NK-92 treated with Interleukin-12 subunit alpha and Interleukin-12 subunit beta, amount 100 ng/mL, for 24 hours (cell line): ENCODE measurements around the gene SLC2A6.
"Not testable (repeated sequence)": the region's sequence is repeated elsewhere in the genome, so short reads cannot be mapped to it uniquely, and the experiment has no call there.

Experiments used
- DNase-seq: peaks from one replicate; lab custom pipeline; 2025; lab: John Stamatoyannopoulos, UW

Gene SLC2A6

DNA sequence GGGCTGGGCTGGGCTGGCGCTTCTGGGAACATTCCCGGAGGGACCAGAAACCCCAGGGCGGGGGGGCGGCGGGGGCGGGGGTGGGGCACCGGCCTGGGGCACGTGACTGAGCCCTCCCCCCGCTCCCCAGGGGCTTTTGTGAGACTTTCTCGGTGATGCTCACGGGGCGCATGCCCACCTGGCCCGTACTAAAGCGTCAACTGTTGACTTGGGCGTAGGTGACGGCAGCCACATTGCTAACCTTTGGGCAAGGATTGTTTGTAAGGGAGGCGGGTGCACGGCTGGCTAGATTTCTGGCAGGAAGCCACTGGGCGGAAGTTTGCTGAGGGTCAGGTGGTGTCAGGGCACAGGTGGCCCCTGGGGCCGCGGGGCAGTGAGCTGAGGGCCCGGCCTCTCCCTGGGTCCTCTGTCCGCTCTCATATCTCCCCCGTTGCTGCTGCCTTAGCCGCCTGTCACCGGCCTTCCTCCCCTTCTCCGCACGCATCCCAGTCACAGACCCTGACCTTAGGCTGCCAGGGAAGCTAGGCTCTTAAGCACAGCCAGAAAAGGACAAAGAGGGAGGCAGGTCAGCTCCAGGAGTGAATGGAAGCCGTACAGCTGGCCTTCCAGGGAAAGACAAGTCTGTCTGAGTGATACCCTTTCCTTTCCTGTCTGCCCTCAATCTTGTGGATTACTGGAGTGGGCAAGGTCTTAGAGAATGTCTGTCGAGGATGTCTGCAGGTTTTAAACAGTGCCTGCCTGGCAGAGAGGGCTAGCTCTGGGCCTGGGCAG lies 18.3 kb downstream of the SLC2A6 start:
- DNase-seq: no peak

DNA sequence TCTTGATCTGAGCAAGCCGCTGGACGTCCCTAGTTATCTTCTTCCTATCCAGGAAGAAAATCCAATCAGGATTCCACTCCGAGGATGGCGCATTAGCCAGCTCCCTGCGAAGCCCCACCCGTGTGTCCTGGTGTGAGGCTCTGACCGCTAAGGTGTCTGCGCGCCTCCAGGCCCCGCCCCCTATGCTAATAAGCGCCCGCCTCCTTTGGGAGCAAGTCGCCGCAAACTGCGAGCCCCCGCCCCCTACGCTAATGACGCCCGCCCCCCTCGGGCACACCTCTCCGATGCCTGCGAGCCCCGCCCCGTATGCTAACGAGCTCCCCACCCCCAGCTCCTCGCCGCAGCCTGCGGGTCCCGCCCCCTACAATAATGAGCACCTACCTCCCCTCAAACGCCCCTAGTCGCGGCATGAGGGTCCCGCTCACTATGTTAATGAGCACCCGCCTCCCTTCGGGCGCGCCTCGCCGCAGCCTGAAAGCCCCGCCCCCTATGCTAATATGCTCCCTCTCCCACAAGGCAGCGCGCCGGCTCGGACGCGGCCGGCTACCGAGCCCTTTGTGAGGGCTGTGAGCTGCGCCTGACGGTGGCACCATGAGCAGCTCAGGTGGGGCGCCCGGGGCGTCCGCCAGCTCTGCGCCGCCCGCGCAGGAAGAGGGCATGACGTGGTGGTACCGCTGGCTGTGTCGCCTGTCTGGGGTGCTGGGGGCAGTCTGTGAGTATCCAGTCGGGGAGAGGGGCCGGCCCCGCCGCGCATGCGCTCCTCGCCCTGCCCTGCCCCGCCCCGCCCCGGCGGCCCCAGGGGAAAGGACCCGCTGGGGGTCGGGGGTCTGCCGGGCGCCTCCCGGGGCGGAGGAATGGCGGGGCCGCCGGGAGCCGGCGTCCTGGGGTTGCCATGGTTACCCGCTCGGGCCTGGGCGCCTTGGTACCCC lies 19.2 kb downstream of the SLC2A6 start, which contains the start of gene CACFD1:
Gene CACFD1, plus strand, starts transcription at position 503 of the 929 bp plus-strand sequence. Its CDS starts 89 bp downstream, at position 592.
- peak; percentile 90 for DNase-seq

DNA sequence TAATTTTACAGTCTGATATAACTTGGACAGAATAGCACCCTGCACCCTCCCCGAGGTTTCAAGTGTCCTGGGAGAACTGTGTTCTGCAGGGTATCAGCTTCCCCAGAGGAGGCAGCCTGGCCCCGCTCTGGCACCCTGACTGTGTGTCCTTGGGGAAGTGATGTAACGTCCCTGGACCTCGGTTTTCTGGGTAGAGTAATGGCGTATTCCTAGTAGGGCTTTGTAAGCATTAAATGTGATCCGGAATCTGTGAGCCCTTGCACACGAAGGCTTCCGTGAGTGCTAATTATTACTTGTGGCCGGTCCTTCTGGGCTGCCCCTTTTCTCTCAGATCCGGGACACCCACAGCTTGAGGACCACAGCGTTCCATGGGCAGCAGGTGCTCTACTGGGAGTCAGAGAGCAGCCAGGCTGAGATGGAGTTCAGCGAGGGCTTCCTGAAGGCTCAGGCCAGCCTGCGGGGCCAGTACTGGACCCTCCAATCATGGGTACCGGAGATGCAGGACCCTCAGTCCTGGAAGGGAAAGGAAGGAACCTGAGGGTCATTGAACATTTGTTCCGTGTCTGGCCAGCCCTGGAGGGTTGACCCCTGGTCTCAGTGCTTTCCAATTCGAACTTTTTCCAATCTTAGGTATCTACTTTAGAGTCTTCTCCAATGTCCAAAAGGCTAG lies 20.1 kb downstream of the SLC2A6 start:
- no peak for DNase-seq

DNA sequence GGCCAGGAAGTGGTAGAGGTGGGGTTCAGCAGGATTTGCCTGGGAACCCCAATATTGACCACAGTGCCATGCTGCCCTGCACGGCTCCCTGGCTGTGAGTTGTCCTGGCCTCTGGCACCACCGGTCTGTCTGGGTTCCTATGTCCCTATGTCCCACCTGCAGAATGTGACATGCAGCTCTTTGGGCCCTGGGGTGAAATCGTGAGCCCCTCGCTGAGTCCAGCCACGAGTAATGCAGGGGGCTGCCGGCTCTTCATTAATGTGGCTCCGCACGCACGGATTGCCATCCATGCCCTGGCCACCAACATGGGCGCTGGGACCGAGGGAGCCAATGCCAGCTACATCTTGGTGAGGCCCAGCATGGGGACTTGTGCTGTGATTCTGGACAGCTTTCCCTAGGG lies 21.2 kb downstream of the SLC2A6 start:
- DNase-seq: no peak

DNA sequence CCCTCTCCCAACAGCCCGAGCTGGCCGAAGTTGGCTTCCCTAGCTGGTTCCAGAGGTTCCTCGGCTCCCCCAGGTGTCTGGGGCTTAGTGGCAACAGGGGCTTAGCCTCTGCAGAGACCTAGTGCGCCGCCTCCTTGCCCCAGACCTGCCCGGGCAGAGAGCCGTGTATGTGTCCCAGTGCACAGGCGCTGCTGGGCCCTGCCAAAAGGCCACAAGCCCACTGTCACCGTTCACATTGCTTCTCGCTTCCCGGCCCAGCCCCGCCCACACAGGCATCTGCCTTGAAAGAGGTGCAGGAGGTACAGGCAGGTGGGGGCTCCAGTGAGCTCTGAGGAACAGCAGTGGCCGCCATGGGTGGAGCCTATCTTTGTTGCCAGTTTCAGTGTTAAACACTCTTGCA lies 21.7 kb downstream of the SLC2A6 start:
- no peak for DNase-seq

DNA sequence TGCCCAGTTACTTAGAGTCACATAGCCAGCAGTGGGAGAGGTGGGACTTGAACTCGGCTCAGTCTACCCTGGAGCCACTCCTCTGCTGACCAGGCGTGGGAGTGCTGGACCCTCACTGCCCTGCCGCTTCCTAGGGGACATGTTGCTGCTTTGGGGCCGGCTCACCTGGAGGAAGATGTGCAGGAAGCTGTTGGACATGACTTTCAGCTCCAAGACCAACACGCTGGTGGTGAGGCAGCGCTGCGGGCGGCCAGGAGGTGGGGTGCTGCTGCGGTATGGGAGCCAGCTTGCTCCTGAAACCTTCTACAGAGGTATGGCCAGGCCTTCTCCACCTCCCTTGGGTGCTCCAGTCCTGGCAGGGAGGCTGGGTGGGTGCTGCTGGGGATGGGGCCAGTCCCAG lies 22.5 kb downstream of the SLC2A6 start:
- no peak for DNase-seq

DNA sequence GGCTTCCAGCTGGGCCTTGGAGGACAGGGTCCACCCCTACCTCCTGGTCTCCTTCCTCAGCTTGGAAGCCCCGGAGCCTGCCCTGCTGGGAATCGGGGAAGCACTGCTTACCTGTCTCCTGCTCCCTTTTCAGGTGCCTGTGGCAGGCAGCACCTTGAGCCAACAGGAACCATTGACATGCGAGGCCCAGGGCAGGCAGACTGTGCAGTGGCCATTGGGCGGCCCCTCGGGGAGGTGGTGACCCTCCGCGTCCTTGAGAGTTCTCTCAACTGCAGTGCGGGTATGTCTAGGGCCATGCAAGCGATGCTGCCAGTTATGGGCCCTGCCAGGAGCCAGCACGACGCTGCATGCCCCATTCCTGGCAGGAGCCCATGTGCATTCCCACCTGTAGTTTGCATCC lies 23.0 kb downstream of the SLC2A6 start:
- DNase-seq: no peak

DNA sequence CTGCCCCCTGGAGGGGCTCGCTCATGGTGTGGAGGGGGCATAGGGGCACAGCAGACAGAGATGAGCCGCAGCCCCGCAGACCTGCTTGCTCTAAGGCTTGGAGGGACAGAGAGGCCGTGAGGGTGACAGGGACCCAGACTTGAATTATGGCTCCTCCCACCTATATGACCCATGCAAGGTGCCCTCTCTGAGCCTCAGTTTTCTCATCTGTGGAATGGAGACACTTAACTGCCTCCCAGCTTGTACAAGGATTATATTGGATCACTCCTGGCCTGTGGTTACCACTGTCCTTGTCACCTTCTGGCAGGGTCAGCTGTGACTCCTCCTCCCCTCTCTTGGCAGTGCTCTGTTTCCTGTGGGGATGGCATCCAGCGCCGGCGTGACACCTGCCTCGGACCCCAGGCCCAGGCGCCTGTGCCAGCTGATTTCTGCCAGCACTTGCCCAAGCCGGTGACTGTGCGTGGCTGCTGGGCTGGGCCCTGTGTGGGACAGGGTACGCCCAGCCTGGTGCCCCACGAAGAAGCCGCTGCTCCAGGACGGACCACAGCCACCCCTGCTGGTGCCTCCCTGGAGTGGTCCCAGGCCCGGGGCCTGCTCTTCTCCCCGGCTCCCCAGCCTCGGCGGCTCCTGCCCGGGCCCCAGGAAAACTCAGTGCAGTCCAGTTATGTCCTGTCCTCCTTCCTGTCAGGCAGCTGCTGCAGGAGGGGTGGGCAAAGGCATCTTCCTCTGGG lies 23.8 kb downstream of the SLC2A6 start:
- no peak for DNase-seq

DNA sequence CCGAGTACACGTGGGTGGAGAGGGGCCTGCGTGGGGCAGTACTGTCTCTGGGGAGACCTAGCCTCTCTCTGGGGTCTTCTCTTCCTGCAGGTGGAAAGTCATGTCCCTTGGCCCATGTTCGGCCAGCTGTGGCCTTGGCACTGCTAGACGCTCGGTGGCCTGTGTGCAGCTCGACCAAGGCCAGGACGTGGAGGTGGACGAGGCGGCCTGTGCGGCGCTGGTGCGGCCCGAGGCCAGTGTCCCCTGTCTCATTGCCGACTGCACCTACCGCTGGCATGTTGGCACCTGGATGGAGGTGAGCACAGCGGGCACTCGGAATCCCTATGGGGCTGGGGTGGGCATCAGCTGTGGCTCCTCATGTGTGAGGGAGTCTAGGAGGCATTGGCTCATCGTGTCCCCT lies 24.6 kb downstream of the SLC2A6 start:
- DNase-seq: no peak

DNA sequence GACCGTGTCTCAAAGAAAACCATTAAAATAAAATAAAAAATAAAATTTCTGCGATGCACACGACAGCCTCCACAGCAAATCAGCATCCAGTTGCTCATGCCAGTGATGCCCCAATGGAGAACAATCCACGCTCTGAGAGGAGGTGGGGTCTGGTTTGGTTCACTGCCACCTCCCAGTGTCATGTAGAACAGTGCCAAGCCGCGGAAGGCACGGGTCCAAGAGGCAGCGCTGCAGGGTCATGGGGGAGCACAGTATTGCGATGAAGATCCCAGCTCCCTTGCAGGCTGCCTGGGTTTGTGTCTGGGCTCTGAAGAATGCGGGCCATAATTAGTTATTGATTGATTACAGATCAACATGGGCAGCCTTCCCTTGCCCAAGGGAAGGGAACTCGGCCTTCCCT lies 25.2 kb downstream of the SLC2A6 start:
- DNase-seq: no peak

DNA sequence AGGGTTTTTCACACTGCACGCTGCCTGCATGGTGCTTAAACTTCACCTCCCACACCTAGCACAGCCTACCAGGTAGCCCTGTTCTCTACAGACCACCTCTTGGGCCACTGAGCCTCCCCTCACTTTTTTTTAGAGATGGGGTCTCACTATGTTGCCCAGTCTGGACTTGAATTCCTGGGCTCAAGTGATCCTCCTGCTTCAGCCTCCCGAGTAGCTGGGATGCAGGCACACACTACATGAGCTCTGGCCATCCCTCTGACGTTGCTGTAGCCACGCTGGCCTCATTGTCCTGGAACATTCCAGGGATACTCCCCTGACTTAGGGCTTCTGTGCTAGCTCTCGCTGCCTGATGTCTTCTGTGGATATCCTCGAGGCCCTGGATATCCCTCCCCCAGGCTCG lies 26.3 kb downstream of the SLC2A6 start:
- no peak for DNase-seq

DNA sequence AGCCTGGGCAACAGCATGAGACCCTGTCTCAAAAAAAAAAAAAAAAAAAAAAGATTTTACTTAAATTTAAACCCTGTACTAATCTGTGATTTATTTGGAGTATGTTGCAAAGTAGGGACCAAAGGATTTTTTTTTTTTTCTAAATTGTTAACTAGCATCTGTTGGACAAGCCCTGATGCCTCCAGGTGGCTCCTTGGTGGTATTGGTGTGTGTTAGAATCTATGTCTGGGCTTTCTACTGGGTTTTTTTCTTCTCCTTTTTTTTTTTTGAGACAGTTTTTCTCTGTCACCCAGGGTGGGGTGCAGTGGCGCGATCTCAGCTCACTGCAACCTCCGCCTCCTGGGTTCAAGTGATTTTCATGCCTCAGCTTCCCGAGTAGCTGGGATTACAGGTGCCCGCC lies 27.0 kb downstream of the SLC2A6 start:
- not testable (repeated sequence) for DNase-seq

DNA sequence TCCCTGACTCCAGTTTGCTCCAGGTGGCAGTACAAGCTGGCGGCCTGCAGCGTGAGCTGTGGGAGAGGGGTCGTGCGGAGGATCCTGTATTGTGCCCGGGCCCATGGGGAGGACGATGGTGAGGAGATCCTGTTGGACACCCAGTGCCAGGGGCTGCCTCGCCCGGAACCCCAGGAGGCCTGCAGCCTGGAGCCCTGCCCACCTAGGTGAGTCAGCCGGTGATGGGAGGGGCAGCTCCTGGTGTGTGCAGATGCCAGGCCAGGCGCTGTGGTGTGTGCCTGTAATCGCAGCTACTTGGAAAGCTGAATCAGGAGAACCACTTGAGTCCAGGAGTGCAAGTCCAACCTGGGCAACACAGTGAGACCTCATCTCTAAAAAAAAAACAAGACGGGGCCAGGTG lies 29.1 kb downstream of the SLC2A6 start:
- DNase-seq: no peak

DNA sequence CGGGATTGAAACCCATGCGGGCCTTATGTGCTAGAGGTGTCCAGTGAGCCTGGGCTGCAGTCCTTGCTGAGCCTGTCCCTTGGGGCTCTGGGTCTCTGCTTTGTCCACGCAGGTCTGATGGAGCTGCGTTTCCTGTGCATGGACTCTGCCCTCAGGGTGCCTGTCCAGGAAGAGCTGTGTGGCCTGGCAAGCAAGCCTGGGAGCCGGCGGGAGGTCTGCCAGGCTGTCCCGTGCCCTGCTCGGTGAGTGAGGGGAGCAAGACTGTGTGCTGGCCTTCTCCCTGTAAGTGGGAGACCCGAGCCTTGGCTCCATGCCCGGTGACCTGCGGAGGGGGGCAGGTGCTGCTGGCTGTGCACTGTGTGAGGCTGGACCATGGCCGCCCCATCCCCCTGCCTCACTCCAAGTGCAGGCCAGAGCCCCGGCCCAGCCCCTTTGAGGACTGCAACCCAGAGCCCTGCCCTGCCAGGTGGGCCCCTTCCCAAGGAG lies 30.4 kb downstream of the SLC2A6 start:
- no peak for DNase-seq

DNA sequence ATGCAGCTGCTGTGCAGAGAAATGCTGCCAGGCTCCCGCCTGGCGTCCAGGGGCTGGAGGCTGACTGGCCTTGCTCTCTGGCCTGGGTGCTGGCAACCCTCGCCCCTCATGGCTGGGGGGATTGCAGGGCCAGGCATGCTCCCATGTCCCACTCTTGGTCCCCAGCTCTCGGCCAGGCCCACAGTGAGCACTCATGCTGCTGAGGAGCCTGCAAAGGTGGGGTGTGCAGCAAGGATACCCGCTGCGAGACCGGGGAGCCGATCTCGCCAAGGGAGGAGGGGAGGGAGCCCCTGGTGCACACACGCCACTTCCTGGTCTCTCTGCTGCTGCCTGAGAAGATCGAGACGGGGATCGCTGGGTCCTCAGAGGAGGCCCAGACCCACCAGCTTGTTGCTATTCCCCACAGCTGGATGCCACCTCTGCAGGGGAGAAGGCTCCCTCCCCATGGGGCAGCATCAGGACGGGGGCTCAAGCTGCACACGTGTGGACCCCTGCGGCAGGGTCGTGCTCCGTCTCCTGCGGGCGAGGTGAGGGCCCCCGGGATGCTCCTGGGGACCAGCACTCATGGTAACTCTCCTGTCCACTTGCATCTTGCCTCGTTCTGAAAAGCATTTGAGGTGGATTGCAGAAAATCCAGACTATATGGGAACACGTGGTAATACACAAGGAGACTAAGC lies 33.5 kb downstream of the SLC2A6 start:
- DNase-seq: no peak

DNA sequence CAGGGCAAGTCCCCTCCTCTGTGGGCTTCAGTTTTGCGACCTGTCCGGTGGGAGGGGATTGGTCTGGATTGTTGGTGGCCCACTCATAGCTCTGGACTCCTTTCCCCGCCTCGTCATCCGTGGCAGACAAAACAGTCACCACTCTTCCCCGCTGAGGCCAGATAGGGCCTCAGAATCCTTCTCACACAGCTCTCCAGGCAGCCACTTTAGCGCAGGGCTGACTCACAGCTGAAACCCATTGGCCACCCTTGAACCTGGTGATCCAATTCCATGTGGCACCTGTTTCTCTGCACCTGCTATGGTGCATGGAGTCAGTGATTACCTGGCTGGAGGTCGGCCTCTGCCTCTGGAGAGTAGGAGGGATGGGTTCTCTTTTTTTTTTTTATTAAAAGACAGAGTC lies 34.9 kb downstream of the SLC2A6 start:
- DNase-seq: no peak

DNA sequence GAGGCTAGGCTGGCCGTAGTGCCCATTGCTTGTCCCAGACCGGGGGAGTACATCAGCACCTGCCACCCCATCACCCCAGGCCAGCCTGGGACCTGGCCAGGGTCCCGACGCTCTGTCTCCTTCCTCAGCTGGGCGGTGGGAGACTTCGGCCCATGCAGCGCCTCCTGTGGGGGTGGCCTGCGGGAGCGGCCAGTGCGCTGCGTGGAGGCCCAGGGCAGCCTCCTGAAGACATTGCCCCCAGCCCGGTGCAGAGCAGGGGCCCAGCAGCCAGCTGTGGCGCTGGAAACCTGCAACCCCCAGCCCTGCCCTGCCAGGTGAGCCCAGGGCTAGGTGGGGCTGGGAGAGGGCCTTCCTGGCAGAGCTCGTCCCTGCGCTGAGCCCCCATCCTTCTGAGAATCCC lies 35.7 kb downstream of the SLC2A6 start:
- DNase-seq: no peak

DNA sequence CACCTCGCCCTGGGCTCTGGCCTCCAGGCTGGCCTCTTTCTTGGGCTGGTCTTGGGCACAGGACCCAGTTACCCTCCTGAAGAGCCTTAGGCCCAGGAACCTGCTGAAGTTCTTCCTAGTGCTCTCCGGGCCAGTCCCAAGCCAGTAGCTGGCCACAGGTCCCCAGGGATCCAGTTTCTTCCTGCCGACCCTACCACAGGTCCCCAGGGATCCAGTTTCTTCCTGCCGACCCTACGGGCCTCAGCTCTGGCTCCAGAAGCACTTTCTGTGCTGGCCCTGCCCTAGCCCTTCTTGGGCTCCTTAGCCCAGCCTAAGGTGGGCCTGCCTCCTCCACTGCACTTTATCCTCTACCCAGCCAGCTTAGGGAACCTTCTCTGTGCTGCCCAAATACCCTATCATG lies 37.3 kb downstream of the SLC2A6 start:
- DNase-seq: no peak

DNA sequence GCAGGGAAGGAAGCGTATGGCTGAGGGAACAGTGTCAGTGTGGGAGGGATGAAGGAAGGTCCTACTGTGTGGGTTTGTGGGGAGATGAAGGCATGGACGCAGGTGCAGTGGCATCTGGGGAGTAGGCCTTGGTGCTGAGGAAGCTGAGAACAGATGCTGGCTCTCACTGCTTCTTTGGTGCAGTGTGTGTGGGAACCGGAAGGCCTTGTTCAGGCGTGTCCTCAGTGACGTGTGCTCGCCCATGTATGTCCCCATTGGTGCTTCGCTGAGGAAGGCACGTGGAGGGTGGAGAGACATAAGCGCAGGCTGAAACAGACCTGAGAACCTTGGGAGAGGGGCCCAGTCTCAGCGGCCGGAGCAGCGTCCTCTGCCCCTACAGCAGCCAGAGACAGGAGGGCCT lies 38.0 kb downstream of the SLC2A6 start:
- DNase-seq: no peak

DNA sequence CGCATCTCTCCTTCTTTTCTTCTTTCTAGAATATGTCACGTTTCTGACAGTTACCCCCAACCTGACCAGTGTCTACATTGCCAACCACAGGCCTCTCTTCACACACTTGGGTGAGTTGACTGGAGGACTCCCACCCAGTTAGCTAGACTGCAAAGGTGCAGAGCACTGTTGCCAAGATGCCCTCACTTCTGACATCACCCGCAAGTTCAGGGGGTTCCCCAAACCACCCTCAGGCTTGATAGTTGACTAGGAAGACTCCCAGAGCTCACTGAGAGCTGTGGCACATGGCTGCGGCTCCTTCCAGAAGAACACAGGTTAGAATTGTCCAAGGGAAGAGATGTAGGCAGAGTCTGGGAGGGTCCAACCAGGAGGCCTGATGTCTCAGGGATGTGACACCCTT lies 39.6 kb downstream of the SLC2A6 start:
- DNase-seq: no peak
